COLO668 (cell line): Measurements from ENCODE around the gene SERPINE1.

ENCODE experiments used
- DNase-seq: peaks from one replicate; lab custom pipeline; 2025; ENCODE audit not compliant: unreplicated experiment; lab: John Stamatoyannopoulos, UW

The SERPINE1 gene

GRCh38 chr7:101151908-101152651 is 25.2 kb downstream of the SERPINE1 start:
- DNase-seq, result no peak

- peak; percentile 95 for DNase-seq
Measured at GRCh38 chr7:101153969-101154692, 27.2 kb downstream of the SERPINE1 start, which contains the start of gene AP1S1. AP1S1 (plus strand) TSS chr7:101154476; CDS start chr7:101154515, 39 bp downstream.

GRCh38 chr7:101154693-101155102 is 27.8 kb downstream of the SERPINE1 start:
- DNase-seq, result peak; percentile 20

- DNase-seq, result no peak
Measured at GRCh38 chr7:101155303-101155702, 28.4 kb downstream of the SERPINE1 start.

GRCh38 chr7:101156277-101156676 is 29.4 kb downstream of the SERPINE1 start:
- no peak for DNase-seq

GRCh38 chr7:101156866-101157589 is 30.1 kb downstream of the SERPINE1 start:
- DNase-seq, result no peak

- no peak for DNase-seq
Measured at GRCh38 chr7:101159696-101160674, 33.1 kb downstream of the SERPINE1 start.

GRCh38 chr7:101160910-101161309 is 34.0 kb downstream of the SERPINE1 start:
- DNase-seq, result no peak

GRCh38 chr7:101161692-101162471 is 35.0 kb downstream of the SERPINE1 start:
- DNase-seq, result no peak

GRCh38 chr7:101162551-101163278 is 35.8 kb downstream of the SERPINE1 start:
- DNase-seq, result peak; percentile 86

- DNase-seq, result peak; percentile 86
Measured at GRCh38 chr7:101163279-101164070, 36.6 kb downstream of the SERPINE1 start.

GRCh38 chr7:101164071-101164840 is 37.4 kb downstream of the SERPINE1 start:
- DNase-seq, result peak; percentile 70

GRCh38 chr7:101165075-101165957 is 38.4 kb downstream of the SERPINE1 start, which contains the start of gene VGF:
VGF (minus strand) TSS chr7:101165569; CDS start chr7:101164843, 726 bp downstream.
- DNase-seq, result peak; percentile 98

- DNase-seq, result peak; percentile 50
Measured at GRCh38 chr7:101165958-101166647, 39.2 kb downstream of the SERPINE1 start.

- DNase-seq, result no peak
Measured at GRCh38 chr7:101166648-101166908, 39.7 kb downstream of the SERPINE1 start.
